GM12878 (cell line): ENCODE data around the gene MRPL34. TPM values are rescaled to one million over a fixed set of nuclear protein-coding genes. Genes with fewer than 3 reads are reported as not detected.

Source experiments
- ATAC-seq: fragments of 200-7000 bp; cut with Tn5 transposase; 3 replicates; pipeline ENCODE4 v1.9.1; 2020; ENCODE audit warnings: mild to moderate bottlenecking, moderate library complexity
- BruUV-seq: library from RNA; stranded (reverse); fragments of 400-500 nt; replicated peaks from 2 replicates; lab custom pipeline; 2021; lab: Mats Ljungman, UMichigan
- CTCF ChIA-PET: fragments of 300-600 bp; sonication (Branson Sonifier 250); formaldehyde crosslinking; extraction: SDS; loops from one replicate; lab custom pipeline; 2021; ENCODE audit warnings: inconsistent platforms; lab: Yijun Ruan, JAX
- POLR2A ChIA-PET: fragments of 350-600 bp; formaldehyde crosslinking; extraction: SDS; loops from one replicate; lab custom pipeline; 2021; ENCODE audit warnings: inconsistent platforms; lab: Charles Lee
- RAD21 ChIA-PET: fragments of 300-600 bp; sonication (Branson Sonifier 250); formaldehyde crosslinking; loops from one replicate; lab custom pipeline; 2023; ENCODE audit warnings: antibody characterized with exemption; ENCODE audit not compliant: unreplicated experiment; lab: Charles Lee
- SMC1A ChIA-PET: fragments of 300-600 bp; sonication (Branson Sonifier 250); formaldehyde crosslinking; loops from one replicate; lab custom pipeline; 2023; ENCODE audit not compliant: unreplicated experiment, uncharacterized antibody; lab: Charles Lee
- DNase-seq: peaks from one replicate; pipeline ENCODE4 v3.0.0-alpha.2; 2011; ENCODE audit warnings: low read depth, low spot score
- FAIRE-seq: peaks from 3 replicates; lab custom pipeline; 2011; peaks lifted over from hg19 to GRCh38; lab: Jason Lieb, UNC
- H2AFZ ChIP-seq: 2 replicates; pipeline ENCODE4 v1.6.0; 2011; ENCODE audit warnings: low read depth, low read length, control low read depth; ENCODE audit not compliant: control insufficient read depth
- H3K27ac ChIP-seq: 2 replicates; pipeline ENCODE4 v1.5.1; 2011; ENCODE audit warnings: control low read depth; ENCODE audit not compliant: control insufficient read depth, insufficient read depth
- H3K27me3 ChIP-seq, 2 experiments: replicated peaks in 1 of 2; 2 replicates each; pipeline versions ENCODE4 v1.6.0 to v1.6.1; 2011; ENCODE audit warnings: low read length in 1 of 2; ENCODE audit not compliant: control insufficient read depth in 2 of 2, insufficient read depth in 2 of 2
- H3K36me3 ChIP-seq, 2 experiments: 2 replicates each; pipeline ENCODE4 v1.5.1; 2011; ENCODE audit warnings: low read length in 1 of 2; ENCODE audit not compliant: control insufficient read depth in 2 of 2, insufficient read depth in 2 of 2
- H3K4me1 ChIP-seq: 2 replicates; pipeline ENCODE4 v1.6.1; 2011; ENCODE audit warnings: mild to moderate bottlenecking, low read length, moderate library complexity, mixed read lengths; ENCODE audit not compliant: control insufficient read depth, insufficient read depth
- H3K4me2 ChIP-seq: 2 replicates; pipeline ENCODE4 v1.6.0; 2011; ENCODE audit warnings: control low read depth; ENCODE audit not compliant: control insufficient read depth, insufficient read depth
- H3K4me3 ChIP-seq: fragments of 200-600 bp; sonication (generic); 2 replicates; pipeline ENCODE4 v1.5.1; 2016
- H3K79me2 ChIP-seq: 2 replicates; pipeline ENCODE4 v1.6.0; 2011; ENCODE audit warnings: low read length; ENCODE audit not compliant: control insufficient read depth, insufficient read depth
- H3K9ac ChIP-seq: 2 replicates; pipeline ENCODE4 v1.8.0; 2011; ENCODE audit warnings: low read length, control low read depth, mixed read lengths; ENCODE audit not compliant: control insufficient read depth, insufficient read depth
- H3K9me3 ChIP-seq: replicated peaks from 3 replicates; pipeline ENCODE4 v1.5.1; 2011; ENCODE audit warnings: mild to moderate bottlenecking, low read length; ENCODE audit not compliant: control insufficient read depth, insufficient read depth
- H4K20me1 ChIP-seq: 2 replicates; pipeline ENCODE4 v1.6.0; 2011; ENCODE audit not compliant: control insufficient read depth, insufficient read depth
- EP300 ChIP-seq, 2 experiments: fragments of 150-350 bp in 1 of 2; IDR thresholded peaks; 2 replicates each; pipeline ENCODE4 v1.6.1; 2011 to 2012; ENCODE audit warnings: low read depth in 2 of 2, low read length in 2 of 2, borderline replicate concordance in 1 of 2, improper control_type of control experiment in 1 of 2, inconsistent platforms in 1 of 2; ENCODE audit not compliant: control insufficient read depth in 1 of 2
- NFYB ChIP-seq: IDR thresholded peaks from 2 replicates; pipeline ENCODE4 v1.6.1; 2011; ENCODE audit warnings: low read depth, mild to moderate bottlenecking, low read length, improper control_type of control experiment, moderate library complexity; ENCODE audit not compliant: insufficient read depth
- SP1 ChIP-seq: IDR thresholded peaks from one replicate; pipeline ENCODE4 v1.6.1; 2011; ENCODE audit warnings: low read depth, low read length
- WGBS: methylation state at CpG from one replicate; pipeline ENCODE4 v1.1.6; 2016; ENCODE audit warnings: low lambda C conversion rate; ENCODE audit not compliant: insufficient replicate concordance, insufficient coverage; ENCODE audit errors: missing lambda C conversion rate; 5-methylcytosine and 5-hydroxymethylcytosine counted together
- in situ Hi-C: fragments of 300-500 bp; cut with MboI; formaldehyde crosslinking; loops from 9 replicates; pipeline ENCODE4 v1.14.3; 2018; ENCODE audit warnings: mixed read lengths
- intact Hi-C: fragments of 100-400 bp; cut with micrococcal nuclease; formaldehyde crosslinking; loops from one replicate; pipeline ENCODE4 v1.14.2; 2022; ENCODE audit not compliant: unreplicated experiment
- polyA plus RNA-seq, 11 experiments: library from polyadenylated mRNA; depleted of rRNA in 4 of 11; unstranded in 6 of 11; stranded (reverse) in 5 of 11; fragments of >200 nt; fragmentation: Nextera tagmentation in 4 of 11; fragmentation: Illumina TruSeq in 1 of 11; extraction: Ambion mirVana in 4 of 11; extraction: Trizol in 1 of 11; gene quantifications; 1 replicate in 1 of 11; 2 replicates in 10 of 11; pipeline versions ENCODE4 v1.2.1 to v1.2.3, GENCODE V29; 2011 to 2016; ENCODE audit warnings: inconsistent platforms in 2 of 11, missing spikeins in 2 of 11, low read depth in 1 of 11
- total RNA-seq, 4 experiments: library from RNA; depleted of rRNA in 3 of 4; stranded (reverse); fragments of >200 nt in 3 of 4; fragmentation: Illumina TruSeq in 1 of 4; extraction: Trizol in 1 of 4; gene quantifications; 2 replicates each; pipeline versions ENCODE4 v1.2.1 to v1.2.3, GENCODE V29; 2013 to 2021
- TF ChIP-seq, protein P1 (sequence below): IDR thresholded peaks from 2 replicates; pipeline ENCODE4 v1.6.1; 2012; ENCODE audit warnings: low read depth, low read length, improper control_type of control experiment

The MRPL34 gene
- total and polyA plus RNA-seq, 10 of the 15 experiments (the other 5 are each of a cell fraction or from before 2014, with no cell fraction given), result 8.6 to 198 (median 78.6) TPM

DNA sequence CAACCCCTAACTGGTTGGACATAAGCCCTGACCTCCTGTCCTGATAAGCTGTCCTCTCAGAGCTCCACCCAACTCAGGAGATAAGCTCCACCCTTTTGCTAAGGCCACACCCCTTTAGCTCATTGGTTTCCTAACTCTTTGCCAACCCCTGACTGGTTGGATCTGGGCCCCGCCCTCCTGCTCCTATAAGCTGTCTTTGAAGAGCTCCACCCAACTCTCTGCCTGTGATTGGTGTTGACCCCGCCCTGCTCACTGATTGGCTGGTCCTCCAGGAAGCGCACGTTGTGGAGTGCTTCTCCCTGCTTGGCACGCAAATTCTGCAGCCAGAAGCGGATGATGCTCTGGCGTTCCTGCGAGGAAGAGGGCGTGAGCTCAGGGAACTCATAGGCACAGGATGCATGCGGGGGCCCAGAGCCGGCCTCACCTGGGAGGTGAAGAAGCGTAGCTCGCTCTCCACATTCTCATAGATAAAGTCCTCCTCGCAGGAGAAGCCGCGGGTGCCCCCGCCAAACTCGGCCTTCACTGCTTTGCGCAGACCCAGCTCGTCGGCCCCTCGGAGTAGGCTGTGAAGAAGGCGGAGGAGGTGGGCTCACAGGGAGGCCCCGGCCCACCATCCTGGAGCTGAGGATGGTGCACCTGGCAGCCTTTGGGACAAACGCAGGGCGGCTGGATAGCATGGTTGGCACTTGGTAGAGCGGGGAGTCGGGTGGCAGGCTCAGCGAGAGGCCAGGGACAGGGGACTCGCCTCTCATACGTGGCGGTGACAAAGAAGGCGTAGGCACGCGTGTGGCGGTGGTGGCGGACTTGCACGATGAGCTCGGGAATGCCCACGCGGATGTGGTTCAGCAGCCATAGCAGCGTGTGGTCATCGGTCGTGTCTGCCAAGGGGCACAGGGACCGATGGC is 27.3 kb downstream of the MRPL34 start:
- FAIRE-seq, result no peak
- Histone ChIP-seq H4K20me1 (no peaks in the 10 kb centered on the region), H3K27ac (no peak overlapping the region), H3K36me3 (no peaks in the 10 kb centered on the region), H3K9ac (no peak overlapping the region), H3K4me3 (no peak overlapping the region), H3K27me3 (no peaks in the 10 kb centered on the region; a peak in 2 of 4 replicates), H3K4me1 (peaks cover 13% of the 10 kb centered on the region), H3K79me2 (peaks cover 3% of the 10 kb centered on the region; the same call in 1 of the 2 replicates), H3K9me3 (no peaks in the 10 kb centered on the region; the same call in 2 of the 3 replicates), H3K4me2 (no peak overlapping the region), H2AFZ (no peak overlapping the region)
- intact Hi-C loops, result no loop called here
- ChIA-PET POLR2A (interaction anchor here (0.5 to 4.4 kb wide), 5 partner anchors 24 to 395 kb away, joined by 3 to 24 read pairs (median 7); partner anchors contain the start of genes BST2 and DDA1), SMC1A (interaction anchor here (1.1 to 1.7 kb wide), 3 partner anchors 24 to 66 kb away, joined by 3 to 8 read pairs (median 6); partner anchors contain the start of genes BABAM1, DDA1 and MRPL34), RAD21 (interaction anchor here (1.3 to 2.7 kb wide), 2 partner anchors 24 to 267 kb away, joined by 3 to 9 read pairs; partner anchors contain the start of gene DDA1), CTCF (interaction anchor here (1.0 to 2.8 kb wide), 8 partner anchors 24 to 56 kb away, joined by 3 to 9 read pairs (median 5); partner anchors contain the start of genes DDA1 and MRPL34)
- peak; percentile 40 for DNase-seq
- BruUV-seq, result no TSS peak
- in situ Hi-C loops, result no loop called here
- ATAC-seq, result peak; percentile 3
- TF ChIP-seq, protein P1, sequence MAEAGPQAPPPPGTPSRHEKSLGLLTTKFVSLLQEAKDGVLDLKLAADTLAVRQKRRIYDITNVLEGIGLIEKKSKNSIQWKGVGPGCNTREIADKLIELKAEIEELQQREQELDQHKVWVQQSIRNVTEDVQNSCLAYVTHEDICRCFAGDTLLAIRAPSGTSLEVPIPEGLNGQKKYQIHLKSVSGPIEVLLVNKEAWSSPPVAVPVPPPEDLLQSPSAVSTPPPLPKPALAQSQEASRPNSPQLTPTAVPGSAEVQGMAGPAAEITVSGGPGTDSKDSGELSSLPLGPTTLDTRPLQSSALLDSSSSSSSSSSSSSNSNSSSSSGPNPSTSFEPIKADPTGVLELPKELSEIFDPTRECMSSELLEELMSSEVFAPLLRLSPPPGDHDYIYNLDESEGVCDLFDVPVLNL, result no peak
- peak; percentile 76 for TF ChIP-seq SP1
- TF ChIP-seq EP300 (IDR thresholded peaks at IDR 0.05; ENCODE audit: borderline replicate concordance in 1 of 2, control insufficient read depth in 1 of 2, low read depth in 2 of 2, low read length in 2 of 2), result no peak
- peak; percentile 60; the same call in 1 of the 2 replicates for TF ChIP-seq NFYB
- 97% methylated on average over 37 of the region's 45 CpGs for WGBS
